ENCODE data around the gene RGS3.

RGS3 gene

GRCh38 chr9:113619491-113620376 lies 156.2 kb downstream of the RGS3 start:
- no peak for DNase-seq (ENCODE audit: low read depth)

GRCh38 chr9:113620377-113621161 lies 157.0 kb downstream of the RGS3 start:
- no peak for DNase-seq (ENCODE audit: low read depth)

GRCh38 chr9:113621309-113621791 lies 157.8 kb downstream of the RGS3 start:
- no peak for DNase-seq (ENCODE audit: low read depth)

- no peak for DNase-seq (ENCODE audit: low read depth)
Observed at GRCh38 chr9:113621980-113622379, 158.5 kb downstream of the RGS3 start.

- no peak for DNase-seq (ENCODE audit: low read depth)
Observed at GRCh38 chr9:113622600-113623400, 159.3 kb downstream of the RGS3 start.

GRCh38 chr9:113623851-113624485 lies 160.4 kb downstream of the RGS3 start:
- no peak for DNase-seq (ENCODE audit: low read depth)

- no peak for DNase-seq (ENCODE audit: low read depth)
Observed at GRCh38 chr9:113624721-113625120, 161.2 kb downstream of the RGS3 start.

GRCh38 chr9:113625486-113625885 lies 162.0 kb downstream of the RGS3 start:
- no peak for DNase-seq (ENCODE audit: low read depth)

- DNase-seq (ENCODE audit: low read depth), result no peak
Observed at GRCh38 chr9:113626735-113627495, 163.4 kb downstream of the RGS3 start.

GRCh38 chr9:113628621-113629020 lies 165.1 kb downstream of the RGS3 start:
- no peak for DNase-seq (ENCODE audit: low read depth)

- no peak for DNase-seq (ENCODE audit: low read depth)
Observed at GRCh38 chr9:113630386-113631136, 167.0 kb downstream of the RGS3 start.

- no peak for DNase-seq (ENCODE audit: low read depth)
Observed at GRCh38 chr9:113631137-113631765, 167.7 kb downstream of the RGS3 start.

- DNase-seq (ENCODE audit: low read depth), result no peak
Observed at GRCh38 chr9:113631871-113632665, 168.5 kb downstream of the RGS3 start.

GRCh38 chr9:113632776-113633590 lies 169.5 kb downstream of the RGS3 start:
- no peak for DNase-seq (ENCODE audit: low read depth)

GRCh38 chr9:113633782-113634595 lies 170.5 kb downstream of the RGS3 start:
- no peak for DNase-seq (ENCODE audit: low read depth)

- DNase-seq (ENCODE audit: low read depth), result no peak
Observed at GRCh38 chr9:113634596-113635515, 171.3 kb downstream of the RGS3 start.
